Activated T-helper 1 cell treated with anti-CD3 and anti-CD28 coated beads, Interleukin-12 subunit alpha, Interleukin-12 subunit beta, Interleukin-2, Interleukin-4 antibody, amounts not matched to agents 30 ng/mL and 10 ng/mL and 1 ng/mL, durations not matched to agents 14 hours and 24 hours and 36 hours (primary cell): ENCODE data around the gene DHX9. TPM values are rescaled to one million over a fixed set of nuclear protein-coding genes. Genes with fewer than 3 reads are reported as not detected.
"Not testable (repeated sequence)": the region's sequence is repeated elsewhere in the genome, so short reads cannot be mapped to it uniquely, and the experiment has no call there.

Experiments
- DNase-seq: peaks from one replicate; pipeline ENCODE4 v3.0.0; 2021; ENCODE audit warnings: low spot score
- H3K27ac Mint-ChIP-seq: one replicate; pipeline ENCODE4 v1.8.0; 2021; ENCODE audit warnings: mild to moderate bottlenecking, mixed read lengths
- H3K27me3 Mint-ChIP-seq: one replicate; pipeline ENCODE4 v1.8.0; 2022; ENCODE audit warnings: mild to moderate bottlenecking, moderate library complexity, mixed read lengths; ENCODE audit not compliant: insufficient read depth
- H3K36me3 Mint-ChIP-seq: one replicate; pipeline ENCODE4 v1.8.0; 2021; ENCODE audit warnings: low read depth, mixed read lengths
- H3K4me1 Mint-ChIP-seq: one replicate; pipeline ENCODE4 v1.8.0; 2021; ENCODE audit warnings: low read depth, mixed read lengths
- H3K4me3 Mint-ChIP-seq: one replicate; pipeline ENCODE4 v1.8.0; 2021; ENCODE audit warnings: mild to moderate bottlenecking, moderate library complexity, mixed read lengths
- H3K9me3 Mint-ChIP-seq: one replicate; pipeline ENCODE4 v1.8.0; 2021; ENCODE audit warnings: mixed read lengths
- intact Hi-C: fragments of 100-400 bp; cut with micrococcal nuclease; formaldehyde crosslinking; loops from one replicate; pipeline ENCODE4 v1.15.1; 2024
- total RNA-seq: library from RNA; stranded (reverse); gene quantifications from 2 replicates; pipeline ENCODE4 v1.2.3, GENCODE V29; 2022

DHX9 gene
- total RNA-seq, 1 donor from 2014 or later: 346 TPM

DNA sequence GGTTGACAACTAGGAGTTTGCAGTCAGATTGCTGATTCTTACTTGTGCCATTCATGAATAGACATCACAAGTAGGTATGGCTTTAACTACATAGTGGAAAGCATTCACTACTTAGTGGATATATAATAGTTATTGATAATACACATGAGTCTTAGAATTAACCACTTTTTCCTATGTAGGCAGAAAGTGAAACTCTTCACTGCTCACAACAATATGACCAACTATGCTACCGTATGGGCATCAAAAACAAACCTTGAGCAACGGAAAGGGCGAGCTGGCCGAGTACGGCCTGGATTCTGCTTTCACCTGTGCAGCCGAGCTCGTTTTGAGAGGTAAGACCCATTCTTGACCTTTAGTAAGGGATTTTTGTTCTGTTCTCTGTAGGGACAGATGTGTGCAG is 38.7 kb downstream of the DHX9 start:
- H3K27ac Mint-ChIP-seq: peak overlapping the region; percentile 66
- H3K36me3 Mint-ChIP-seq: peaks cover 88% of the 10 kb centered on the region
- no peak overlapping the region for H3K4me3 Mint-ChIP-seq
- H3K9me3 Mint-ChIP-seq: no peaks in the 10 kb centered on the region
- intact Hi-C loops: loop anchor here (2.0 kb wide), 2 partner anchors 15 to 29 kb away; no protein-coding TSS in a partner anchor
- peaks cover 34% of the 10 kb centered on the region for H3K4me1 Mint-ChIP-seq
- DNase-seq: no peak
- no peaks in the 10 kb centered on the region for H3K27me3 Mint-ChIP-seq

GRCh38 chr1:182884872-182885271 is 45.7 kb downstream of the DHX9 start:
- Mint-ChIP-seq H3K27ac (no peak overlapping the region), H3K4me1 (peaks cover 30% of the 10 kb centered on the region), H3K9me3 (no peaks in the 10 kb centered on the region), H3K36me3 (peaks cover 79% of the 10 kb centered on the region), H3K4me3 (no peak overlapping the region), H3K27me3 (no peaks in the 10 kb centered on the region)
- intact Hi-C loops: no loop called here
- no peak for DNase-seq

GRCh38 chr1:182885591-182885990 is 46.4 kb downstream of the DHX9 start:
- Mint-ChIP-seq H3K4me3 (no peak overlapping the region), H3K27me3 (no peaks in the 10 kb centered on the region), H3K4me1 (peaks cover 33% of the 10 kb centered on the region), H3K9me3 (no peaks in the 10 kb centered on the region), H3K36me3 (peaks cover 79% of the 10 kb centered on the region), H3K27ac (no peak overlapping the region)
- intact Hi-C loops: no loop called here
- DNase-seq: no peak

DNA sequence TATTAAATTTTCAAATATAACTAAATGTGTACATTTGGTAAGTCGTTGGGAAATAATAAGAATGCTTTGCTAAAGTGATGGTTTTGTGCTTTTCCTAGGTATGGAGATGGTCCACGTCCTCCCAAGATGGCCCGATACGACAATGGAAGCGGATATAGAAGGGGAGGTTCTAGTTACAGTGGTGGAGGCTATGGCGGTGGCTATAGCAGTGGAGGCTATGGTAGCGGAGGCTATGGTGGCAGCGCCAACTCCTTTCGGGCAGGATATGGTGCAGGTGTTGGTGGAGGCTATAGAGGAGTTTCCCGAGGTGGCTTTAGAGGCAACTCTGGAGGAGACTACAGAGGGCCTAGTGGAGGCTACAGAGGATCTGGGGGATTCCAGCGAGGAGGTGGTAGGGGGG is 47.8 kb downstream of the DHX9 start:
- no peaks in the 10 kb centered on the region for H3K27me3 Mint-ChIP-seq
- peaks cover 72% of the 10 kb centered on the region for H3K36me3 Mint-ChIP-seq
- H3K27ac Mint-ChIP-seq: no peak overlapping the region

DNA sequence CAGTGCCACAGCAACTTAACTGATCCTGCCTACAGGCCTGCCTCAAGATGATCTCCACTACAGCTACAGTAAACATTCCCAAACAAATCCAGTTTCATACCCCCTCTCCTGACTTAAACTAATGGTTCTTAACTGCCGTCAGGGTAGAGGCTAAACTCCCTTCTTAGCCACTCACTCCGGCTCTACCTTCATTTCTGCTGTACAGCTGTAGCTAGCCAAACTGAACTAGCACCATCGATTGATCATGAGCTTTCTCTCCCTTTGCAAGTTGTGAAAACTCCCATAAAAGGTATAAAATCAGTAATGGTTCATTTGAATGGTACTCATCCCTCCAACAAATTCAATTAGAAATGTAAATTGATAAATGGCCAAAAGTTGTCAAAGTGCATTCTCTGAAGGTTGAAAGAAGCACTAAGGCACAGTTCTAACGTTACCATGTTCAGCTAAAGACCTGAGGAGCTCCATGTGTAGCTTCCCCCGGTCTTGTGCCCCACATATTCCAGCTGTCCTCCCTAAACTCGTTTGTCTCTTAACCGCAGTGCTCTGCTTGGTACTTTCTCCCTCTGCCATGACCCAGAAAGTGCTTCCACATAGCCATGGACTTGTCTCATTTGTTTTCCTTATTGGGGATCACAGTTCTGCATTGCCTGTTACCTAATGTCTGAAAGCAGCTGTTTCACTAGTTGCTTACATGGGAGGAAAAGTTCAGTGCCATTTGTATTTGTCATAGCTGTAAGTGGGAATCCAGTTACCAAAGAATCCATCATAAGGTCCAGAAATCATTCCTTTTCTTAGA is 49.8 kb downstream of the DHX9 start:
- Mint-ChIP-seq H3K27me3 (peaks cover 2% of the 10 kb centered on the region), H3K4me1 (peaks cover 30% of the 10 kb centered on the region), H3K4me3 (no peak overlapping the region), H3K27ac (peak overlapping the region; percentile 6), H3K9me3 (no peaks in the 10 kb centered on the region), H3K36me3 (peaks cover 59% of the 10 kb centered on the region)
- no peak for DNase-seq
- intact Hi-C loops: no loop called here

More for the DNA sequence above, 47.8 kb downstream of the DHX9 start:
- Mint-ChIP-seq H3K4me3 (no peak overlapping the region), H3K4me1 (peaks cover 30% of the 10 kb centered on the region), H3K9me3 (no peaks in the 10 kb centered on the region)
- intact Hi-C loops: no loop called here
- no peak for DNase-seq

GRCh38 chr1:182889997-182890396 is 50.9 kb downstream of the DHX9 start:
- H3K4me3 Mint-ChIP-seq: no peak overlapping the region
- peak; percentile 11 for DNase-seq
- H3K27ac Mint-ChIP-seq: peak overlapping the region; percentile 24
- H3K4me1 Mint-ChIP-seq: peaks cover 30% of the 10 kb centered on the region
- peaks cover 4% of the 10 kb centered on the region for H3K27me3 Mint-ChIP-seq
- H3K9me3 Mint-ChIP-seq: peaks cover 3% of the 10 kb centered on the region
- H3K36me3 Mint-ChIP-seq: peaks cover 53% of the 10 kb centered on the region
- intact Hi-C loops: no loop called here

DNA sequence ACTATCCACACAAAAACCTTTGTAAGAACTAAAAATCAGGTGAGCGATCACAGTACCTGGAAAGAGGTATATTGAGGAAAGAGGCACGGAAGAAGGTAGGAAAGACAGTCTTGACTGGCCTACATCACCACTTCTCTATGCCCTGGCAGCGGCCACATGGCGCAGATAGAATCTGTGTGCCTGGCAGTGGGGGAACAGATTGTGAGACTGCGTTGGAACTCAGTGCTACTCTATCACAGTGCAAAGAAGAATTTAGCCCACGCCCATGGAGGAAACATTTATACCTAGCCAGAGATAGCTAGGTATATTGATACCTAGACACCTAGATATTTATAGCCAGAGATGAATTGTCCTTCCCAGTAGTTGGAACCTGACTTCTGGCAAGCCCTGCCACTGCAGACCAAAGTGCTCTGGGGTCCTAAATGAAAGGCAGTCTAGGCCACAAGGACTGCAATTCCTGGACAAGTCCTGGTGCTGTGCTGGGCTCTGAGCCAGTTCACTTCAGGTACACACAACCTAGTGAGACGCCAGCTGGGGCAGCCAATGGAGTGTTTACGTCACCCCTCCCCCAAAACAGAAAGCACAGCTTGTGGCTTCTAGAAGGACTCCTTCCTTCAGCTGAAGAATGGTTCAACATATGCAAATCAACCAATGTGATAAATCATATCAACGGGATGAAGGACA is 51.9 kb downstream of the DHX9 start:
- H3K36me3 Mint-ChIP-seq: peaks cover 44% of the 10 kb centered on the region
- DNase-seq: no peak
- H3K4me1 Mint-ChIP-seq: peaks cover 25% of the 10 kb centered on the region
- no peak overlapping the region for H3K4me3 Mint-ChIP-seq
- peaks cover 8% of the 10 kb centered on the region for H3K27me3 Mint-ChIP-seq
- intact Hi-C loops: no loop called here
- H3K9me3 Mint-ChIP-seq: peaks cover 3% of the 10 kb centered on the region
- H3K27ac Mint-ChIP-seq: no peak overlapping the region

- Mint-ChIP-seq H3K36me3 (no peaks in the 10 kb centered on the region), H3K27me3 (peaks cover 8% of the 10 kb centered on the region), H3K4me3 (no peak overlapping the region), H3K4me1 (no peaks in the 10 kb centered on the region), H3K9me3 (peaks cover 3% of the 10 kb centered on the region), H3K27ac (no peak overlapping the region)
- intact Hi-C loops: no loop called here
- no peak for DNase-seq
These were observed 58.5 kb downstream of the DHX9 start for GRCh38 chr1:182897696-182898095.

DNA sequence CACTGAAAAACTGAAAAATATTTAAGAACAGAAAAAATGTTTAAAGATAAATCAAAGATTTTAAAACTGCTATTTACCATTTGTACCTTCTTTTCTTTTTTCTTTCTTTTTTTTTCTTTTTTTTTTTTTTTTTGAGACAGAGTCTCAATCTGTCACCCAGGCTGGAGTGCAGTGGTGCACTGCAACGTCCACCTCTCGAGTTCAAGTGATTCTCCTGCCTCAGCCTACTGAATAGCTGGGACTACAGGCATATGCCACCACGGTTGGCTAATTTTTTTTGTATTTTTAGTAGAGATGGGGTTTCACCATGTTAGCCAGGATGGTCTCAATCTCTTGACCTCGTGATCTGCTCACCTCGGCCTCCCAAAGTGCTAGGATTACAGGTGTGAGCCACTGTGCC is 62.8 kb downstream of the DHX9 start:
- H3K9me3 Mint-ChIP-seq, H3K36me3 Mint-ChIP-seq, H3K4me3 Mint-ChIP-seq, intact Hi-C loops, H3K27me3 Mint-ChIP-seq, DNase-seq, H3K27ac Mint-ChIP-seq, H3K4me1 Mint-ChIP-seq: not testable (repeated sequence)

DNA sequence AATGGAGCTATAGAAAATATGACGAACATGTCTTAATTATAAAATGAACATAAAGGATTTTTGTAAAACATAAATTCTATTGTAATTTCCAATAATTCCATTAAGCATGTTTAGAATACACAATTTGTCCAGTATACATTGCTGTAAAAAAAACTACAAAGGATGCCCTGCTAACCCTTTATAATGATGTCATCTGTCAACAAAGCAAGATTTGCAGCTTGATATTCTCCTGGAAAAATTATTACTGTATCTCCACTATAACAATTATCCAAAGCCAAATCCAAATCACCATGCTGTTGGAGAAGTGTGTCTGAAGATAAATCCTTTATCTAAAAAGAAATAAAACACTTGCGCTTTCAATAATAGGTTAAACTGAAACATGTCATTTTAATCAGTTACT is 66.2 kb downstream of the DHX9 start:
- Mint-ChIP-seq H3K27ac (no peak overlapping the region), H3K4me3 (no peak overlapping the region), H3K4me1 (no peaks in the 10 kb centered on the region), H3K27me3 (peaks cover 8% of the 10 kb centered on the region), H3K9me3 (no peaks in the 10 kb centered on the region), H3K36me3 (no peaks in the 10 kb centered on the region)
- DNase-seq: no peak
- intact Hi-C loops: no loop called here

- Mint-ChIP-seq H3K4me3 (no peak overlapping the region), H3K9me3 (no peaks in the 10 kb centered on the region), H3K36me3 (no peaks in the 10 kb centered on the region), H3K27me3 (peaks cover 6% of the 10 kb centered on the region), H3K4me1 (no peaks in the 10 kb centered on the region), H3K27ac (no peak overlapping the region)
- DNase-seq: no peak
- intact Hi-C loops: no loop called here
These were observed 70.4 kb downstream of the DHX9 start for GRCh38 chr1:182909578-182909977.

DNA sequence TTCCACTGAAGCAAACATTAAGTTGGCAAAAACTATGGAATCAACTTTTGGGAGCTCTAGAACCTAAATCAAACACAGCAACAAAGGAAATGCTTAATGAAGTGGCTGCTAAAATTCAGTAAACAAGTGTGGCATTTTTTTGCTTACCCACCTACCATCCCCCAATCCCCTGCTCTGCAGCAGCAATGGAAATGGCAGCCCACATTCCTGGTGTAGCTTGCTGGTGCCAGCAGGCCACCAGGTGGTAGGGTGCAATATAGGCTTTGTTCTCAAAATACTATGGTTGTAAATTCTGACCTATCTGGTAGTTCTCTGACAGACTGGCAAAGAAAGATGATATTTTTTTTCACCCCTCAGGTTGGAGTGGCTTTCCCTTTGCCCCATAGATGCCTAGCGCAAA is 71.0 kb downstream of the DHX9 start:
- Mint-ChIP-seq H3K9me3 (no peaks in the 10 kb centered on the region), H3K4me3 (no peak overlapping the region), H3K36me3 (no peaks in the 10 kb centered on the region), H3K4me1 (no peaks in the 10 kb centered on the region), H3K27me3 (peaks cover 6% of the 10 kb centered on the region), H3K27ac (no peak overlapping the region)
- DNase-seq: no peak
- intact Hi-C loops: no loop called here

DNA sequence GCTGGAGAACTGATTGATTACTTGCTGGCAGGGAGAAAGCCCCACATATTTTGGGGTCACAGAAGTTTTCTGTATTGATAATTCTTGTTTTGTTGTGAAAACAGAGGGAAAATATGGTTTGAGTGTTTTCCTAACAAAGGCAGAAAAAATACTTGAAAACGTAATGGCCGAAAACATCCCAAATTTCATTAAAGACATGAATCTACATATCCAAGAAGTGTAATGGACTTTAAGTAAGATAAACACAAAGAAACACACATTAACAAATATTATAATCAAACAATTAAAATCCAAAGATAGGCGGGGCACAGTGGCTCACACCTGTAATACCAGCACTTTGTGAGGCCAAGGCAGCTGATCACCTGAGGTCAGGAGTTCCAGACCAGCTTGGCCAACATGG is 74.3 kb downstream of the DHX9 start:
- H3K4me1 Mint-ChIP-seq: no peaks in the 10 kb centered on the region
- intact Hi-C loops: no loop called here
- no peaks in the 10 kb centered on the region for H3K36me3 Mint-ChIP-seq

More for the DNA sequence above, 74.3 kb downstream of the DHX9 start:
- no peak for DNase-seq
- H3K4me3 Mint-ChIP-seq: no peak overlapping the region
- H3K9me3 Mint-ChIP-seq: no peaks in the 10 kb centered on the region
- no peak overlapping the region for H3K27ac Mint-ChIP-seq
- H3K27me3 Mint-ChIP-seq: peaks cover 6% of the 10 kb centered on the region
